ENCODE results near the gene NCOR1.

Gene NCOR1

GRCh38 chr17:16075949-16076348, 139.4 kb downstream of the NCOR1 start:
- Histone ChIP-seq H3K4me3 (ENCODE audit: low read depth, low read length) (no peak overlapping the region), H3K9me3 (no peaks in the 10 kb centered on the region), H3K36me3 (peaks cover 6% of the 10 kb centered on the region; the same call in 1 of the 2 replicates), H3K27me3 (no peaks in the 10 kb centered on the region), H3K4me1 (no peaks in the 10 kb centered on the region)
- TF ChIP-seq, protein P1, sequence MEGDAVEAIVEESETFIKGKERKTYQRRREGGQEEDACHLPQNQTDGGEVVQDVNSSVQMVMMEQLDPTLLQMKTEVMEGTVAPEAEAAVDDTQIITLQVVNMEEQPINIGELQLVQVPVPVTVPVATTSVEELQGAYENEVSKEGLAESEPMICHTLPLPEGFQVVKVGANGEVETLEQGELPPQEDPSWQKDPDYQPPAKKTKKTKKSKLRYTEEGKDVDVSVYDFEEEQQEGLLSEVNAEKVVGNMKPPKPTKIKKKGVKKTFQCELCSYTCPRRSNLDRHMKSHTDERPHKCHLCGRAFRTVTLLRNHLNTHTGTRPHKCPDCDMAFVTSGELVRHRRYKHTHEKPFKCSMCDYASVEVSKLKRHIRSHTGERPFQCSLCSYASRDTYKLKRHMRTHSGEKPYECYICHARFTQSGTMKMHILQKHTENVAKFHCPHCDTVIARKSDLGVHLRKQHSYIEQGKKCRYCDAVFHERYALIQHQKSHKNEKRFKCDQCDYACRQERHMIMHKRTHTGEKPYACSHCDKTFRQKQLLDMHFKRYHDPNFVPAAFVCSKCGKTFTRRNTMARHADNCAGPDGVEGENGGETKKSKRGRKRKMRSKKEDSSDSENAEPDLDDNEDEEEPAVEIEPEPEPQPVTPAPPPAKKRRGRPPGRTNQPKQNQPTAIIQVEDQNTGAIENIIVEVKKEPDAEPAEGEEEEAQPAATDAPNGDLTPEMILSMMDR (IDR thresholded peaks at IDR 0.05; ENCODE audit: low read depth, low read length): no peak
- DNase-seq: no peak

DNA sequence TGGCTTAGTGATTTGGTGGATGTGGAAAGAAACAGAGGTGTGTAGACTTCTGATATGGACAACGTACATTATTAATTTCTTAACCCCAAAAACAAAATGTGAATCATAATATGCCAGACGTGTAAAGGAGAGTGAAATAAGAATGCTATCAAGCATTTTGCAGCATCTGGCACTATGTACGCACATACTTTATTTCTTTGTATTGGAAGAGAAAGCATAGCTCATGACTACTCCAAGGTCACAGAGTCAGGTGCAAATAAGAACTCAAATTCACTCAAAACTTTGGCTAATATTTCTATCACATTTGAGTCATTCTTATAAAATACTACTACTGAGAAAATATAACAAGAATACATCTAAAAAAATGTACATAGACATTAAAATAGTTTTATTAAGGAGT, 140.9 kb downstream of the NCOR1 start:
- TF ChIP-seq, protein P1 (IDR thresholded peaks at IDR 0.05; ENCODE audit: low read depth, low read length): no peak
- H3K27me3 ChIP-seq: no peaks in the 10 kb centered on the region
- no peak overlapping the region for H3K4me3 ChIP-seq (ENCODE audit: low read depth, low read length)
- DNase-seq: no peak
- H3K36me3 ChIP-seq: peaks cover 11% of the 10 kb centered on the region
- no peaks in the 10 kb centered on the region for H3K9me3 ChIP-seq
- H3K4me1 ChIP-seq: no peaks in the 10 kb centered on the region

GRCh38 chr17:16073845-16074244, 141.5 kb downstream of the NCOR1 start:
- no peaks in the 10 kb centered on the region for H3K9me3 ChIP-seq
- no peaks in the 10 kb centered on the region for H3K27me3 ChIP-seq
- no peak overlapping the region for H3K4me3 ChIP-seq (ENCODE audit: low read depth, low read length)
- TF ChIP-seq, protein P1 (IDR thresholded peaks at IDR 0.05; ENCODE audit: low read depth, low read length): no peak
- no peak for DNase-seq
- H3K36me3 ChIP-seq: peaks cover 10% of the 10 kb centered on the region
- no peaks in the 10 kb centered on the region for H3K4me1 ChIP-seq

GRCh38 chr17:16072031-16072430, 143.3 kb downstream of the NCOR1 start:
- Histone ChIP-seq H3K4me3 (ENCODE audit: low read depth, low read length) (no peak overlapping the region), H3K9me3 (no peaks in the 10 kb centered on the region), H3K4me1 (no peaks in the 10 kb centered on the region), H3K36me3 (peaks cover 8% of the 10 kb centered on the region), H3K27me3 (no peaks in the 10 kb centered on the region)
- TF ChIP-seq, protein P1 (IDR thresholded peaks at IDR 0.05; ENCODE audit: low read depth, low read length): no peak
- DNase-seq: no peak

DNA sequence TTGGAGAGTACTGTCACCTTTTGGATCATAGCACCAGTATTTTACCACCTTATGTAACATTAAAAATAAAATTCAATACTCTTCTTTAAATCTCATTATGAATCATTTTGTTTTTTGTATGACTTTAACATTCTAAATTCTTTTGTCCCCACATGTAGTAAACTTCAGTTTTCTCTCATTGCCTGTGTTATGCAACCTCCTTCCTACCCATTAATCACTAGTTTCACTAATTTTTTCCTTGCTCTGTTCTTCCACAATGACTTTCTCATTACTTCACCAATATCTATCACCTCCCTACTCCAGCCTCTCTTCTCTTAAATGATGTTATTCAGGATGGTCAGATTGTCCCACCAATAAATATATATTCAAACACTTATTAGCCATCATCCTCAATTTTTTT, 147.0 kb downstream of the NCOR1 start:
- Histone ChIP-seq H3K9me3 (no peaks in the 10 kb centered on the region), H3K36me3 (peaks cover 8% of the 10 kb centered on the region), H3K4me1 (no peaks in the 10 kb centered on the region), H3K27me3 (no peaks in the 10 kb centered on the region), H3K4me3 (ENCODE audit: low read depth, low read length) (no peak overlapping the region)
- no peak for DNase-seq
- TF ChIP-seq, protein P1 (IDR thresholded peaks at IDR 0.05; ENCODE audit: low read depth, low read length): no peak

GRCh38 chr17:16066125-16066524, 149.2 kb downstream of the NCOR1 start:
- peaks cover 10% of the 10 kb centered on the region for H3K36me3 ChIP-seq
- DNase-seq: no peak

More at GRCh38 chr17:16066125-16066524, 149.2 kb downstream of the NCOR1 start:
- TF ChIP-seq, protein P1 (IDR thresholded peaks at IDR 0.05; ENCODE audit: low read depth, low read length): no peak
- no peaks in the 10 kb centered on the region for H3K9me3 ChIP-seq
- no peaks in the 10 kb centered on the region for H3K27me3 ChIP-seq
- no peak overlapping the region for H3K4me3 ChIP-seq (ENCODE audit: low read depth, low read length)
- H3K4me1 ChIP-seq: no peaks in the 10 kb centered on the region
